ENCODE measurements around the gene DMD.

DMD gene

DNA sequence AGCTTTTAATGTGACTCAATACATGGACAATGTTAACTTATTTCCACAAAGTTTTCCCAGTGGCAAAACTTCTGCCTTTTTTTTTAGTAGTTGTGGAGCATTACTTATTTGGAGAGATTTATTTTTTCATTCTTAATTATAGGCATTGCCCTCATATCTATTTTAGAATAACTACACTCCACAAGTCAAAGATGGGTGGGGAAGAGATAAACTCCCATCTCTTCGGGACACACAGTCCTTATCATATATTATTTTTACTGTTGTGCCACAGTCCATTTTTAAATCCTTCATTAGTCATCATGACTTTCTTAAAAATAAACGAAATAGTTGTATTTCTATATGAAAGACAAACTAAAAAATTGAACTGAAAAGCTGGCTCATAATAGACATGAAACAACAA, 1.2 kb downstream of the DMD start:
- DNase-seq (no peak), ATAC-seq (ENCODE audit: insufficient read depth, low read depth) (no peak)
- Histone ChIP-seq H3K4me3 (ENCODE audit: low read depth in 1 of 2, low read length in 2 of 2) (no peak overlapping the region), H3K4me2 (ENCODE audit: insufficient read depth, low read length) (no peak overlapping the region), H3K4me1 (ENCODE audit: insufficient read depth, low read length) (no peaks in the 10 kb centered on the region), H3K79me2 (ENCODE audit: insufficient read depth, low read length) (no peaks in the 10 kb centered on the region), H3K27ac (ENCODE audit: low read length) (no peak overlapping the region), H3K36me3 (ENCODE audit: insufficient read depth, low read length) (no peaks in the 10 kb centered on the region), H3K9ac (ENCODE audit: low read depth, low read length) (no peak overlapping the region), H4K20me1 (ENCODE audit: insufficient read depth, low read length) (no peaks in the 10 kb centered on the region), H2AFZ (ENCODE audit: low read depth, low read length) (no peak overlapping the region), H3K9me3 (ENCODE audit: insufficient read depth, low read length, severe bottlenecking) (no peaks in the 10 kb centered on the region), H3K27me3 (ENCODE audit: insufficient read depth, low read length, poor library complexity) (no peaks in the 10 kb centered on the region)
- no peak for TF ChIP-seq EZH2 (IDR thresholded peaks at IDR 0.05; ENCODE audit: borderline replicate concordance, low read depth, low read length, severe bottlenecking)
- TF ChIP-seq, protein P1, sequence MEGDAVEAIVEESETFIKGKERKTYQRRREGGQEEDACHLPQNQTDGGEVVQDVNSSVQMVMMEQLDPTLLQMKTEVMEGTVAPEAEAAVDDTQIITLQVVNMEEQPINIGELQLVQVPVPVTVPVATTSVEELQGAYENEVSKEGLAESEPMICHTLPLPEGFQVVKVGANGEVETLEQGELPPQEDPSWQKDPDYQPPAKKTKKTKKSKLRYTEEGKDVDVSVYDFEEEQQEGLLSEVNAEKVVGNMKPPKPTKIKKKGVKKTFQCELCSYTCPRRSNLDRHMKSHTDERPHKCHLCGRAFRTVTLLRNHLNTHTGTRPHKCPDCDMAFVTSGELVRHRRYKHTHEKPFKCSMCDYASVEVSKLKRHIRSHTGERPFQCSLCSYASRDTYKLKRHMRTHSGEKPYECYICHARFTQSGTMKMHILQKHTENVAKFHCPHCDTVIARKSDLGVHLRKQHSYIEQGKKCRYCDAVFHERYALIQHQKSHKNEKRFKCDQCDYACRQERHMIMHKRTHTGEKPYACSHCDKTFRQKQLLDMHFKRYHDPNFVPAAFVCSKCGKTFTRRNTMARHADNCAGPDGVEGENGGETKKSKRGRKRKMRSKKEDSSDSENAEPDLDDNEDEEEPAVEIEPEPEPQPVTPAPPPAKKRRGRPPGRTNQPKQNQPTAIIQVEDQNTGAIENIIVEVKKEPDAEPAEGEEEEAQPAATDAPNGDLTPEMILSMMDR (IDR thresholded peaks at IDR 0.05; ENCODE audit: borderline replicate concordance, extremely low read depth, low read length, poor library complexity, severe bottlenecking) = no peak

DNA sequence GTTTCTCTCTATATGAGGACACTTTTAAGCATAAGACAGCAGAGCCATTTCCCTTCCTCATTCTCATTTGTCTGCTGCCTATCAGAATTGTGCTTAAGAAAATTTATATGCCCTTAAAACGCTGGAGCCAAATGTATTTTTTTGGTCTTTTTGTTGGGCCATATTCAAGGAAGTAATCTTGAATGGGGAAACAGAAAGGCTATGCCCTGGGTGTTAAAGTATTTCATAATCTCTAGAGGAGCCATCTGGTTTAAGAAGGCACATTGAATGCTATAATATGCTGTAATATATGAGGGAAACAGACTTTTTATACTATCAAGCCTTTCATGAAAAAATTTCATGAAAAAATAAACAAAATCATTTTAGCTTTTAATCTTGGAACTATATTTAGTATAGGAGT, 4.3 kb downstream of the DMD start:
- no peak for DNase-seq
- Histone ChIP-seq H3K27me3 (ENCODE audit: insufficient read depth, low read length, poor library complexity) (no peaks in the 10 kb centered on the region), H2AFZ (ENCODE audit: low read depth, low read length) (no peak overlapping the region), H4K20me1 (ENCODE audit: insufficient read depth, low read length) (no peaks in the 10 kb centered on the region), H3K36me3 (ENCODE audit: insufficient read depth, low read length) (no peaks in the 10 kb centered on the region), H3K9me3 (ENCODE audit: insufficient read depth, low read length, severe bottlenecking) (no peaks in the 10 kb centered on the region), H3K9ac (ENCODE audit: low read depth, low read length) (no peak overlapping the region), H3K27ac (ENCODE audit: low read length) (no peak overlapping the region), H3K4me1 (ENCODE audit: insufficient read depth, low read length) (no peaks in the 10 kb centered on the region), H3K79me2 (ENCODE audit: insufficient read depth, low read length) (no peaks in the 10 kb centered on the region), H3K4me3 (ENCODE audit: low read depth in 1 of 2, low read length in 2 of 2) (no peak overlapping the region), H3K4me2 (ENCODE audit: insufficient read depth, low read length) (no peak overlapping the region)
- TF ChIP-seq, protein P1 (IDR thresholded peaks at IDR 0.05; ENCODE audit: borderline replicate concordance, extremely low read depth, low read length, poor library complexity, severe bottlenecking) = no peak
- TF ChIP-seq EZH2 (IDR thresholded peaks at IDR 0.05; ENCODE audit: borderline replicate concordance, low read depth, low read length, severe bottlenecking) = no peak
- ATAC-seq (ENCODE audit: insufficient read depth, low read depth) = no peak

DNA sequence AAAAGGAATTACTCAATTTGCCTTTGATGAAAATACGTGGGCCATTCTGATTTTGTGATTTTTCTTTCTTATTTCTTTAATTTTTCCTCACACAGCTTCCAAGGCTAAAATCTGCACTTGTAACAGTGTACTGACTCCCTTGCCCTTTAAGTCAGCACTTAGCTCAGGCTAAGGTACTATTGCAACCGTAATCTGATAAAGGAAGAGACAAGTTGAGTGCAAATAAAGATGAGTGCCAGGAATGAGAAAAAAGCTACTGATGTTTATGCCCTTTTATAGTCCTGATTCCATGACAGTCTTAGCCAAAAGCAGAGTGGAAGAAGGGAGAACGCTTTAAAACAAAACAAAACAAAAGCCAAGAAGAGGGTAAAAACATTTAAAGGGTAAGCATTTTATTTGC, 6.0 kb downstream of the DMD start:
- Histone ChIP-seq H4K20me1 (ENCODE audit: insufficient read depth, low read length) (no peaks in the 10 kb centered on the region), H3K79me2 (ENCODE audit: insufficient read depth, low read length) (no peaks in the 10 kb centered on the region), H3K9ac (ENCODE audit: low read depth, low read length) (no peak overlapping the region), H3K4me3 (ENCODE audit: low read depth in 1 of 2, low read length in 2 of 2) (no peak overlapping the region), H3K27ac (ENCODE audit: low read length) (no peak overlapping the region), H3K36me3 (ENCODE audit: insufficient read depth, low read length) (no peaks in the 10 kb centered on the region), H2AFZ (ENCODE audit: low read depth, low read length) (no peak overlapping the region), H3K4me2 (ENCODE audit: insufficient read depth, low read length) (no peak overlapping the region), H3K4me1 (ENCODE audit: insufficient read depth, low read length) (no peaks in the 10 kb centered on the region), H3K27me3 (ENCODE audit: insufficient read depth, low read length, poor library complexity) (no peaks in the 10 kb centered on the region), H3K9me3 (ENCODE audit: insufficient read depth, low read length, severe bottlenecking) (no peaks in the 10 kb centered on the region)
- ATAC-seq (ENCODE audit: insufficient read depth, low read depth) (no peak), DNase-seq (no peak)
- no peak for TF ChIP-seq EZH2 (IDR thresholded peaks at IDR 0.05; ENCODE audit: borderline replicate concordance, low read depth, low read length, severe bottlenecking)
- TF ChIP-seq, protein P1 (IDR thresholded peaks at IDR 0.05; ENCODE audit: borderline replicate concordance, extremely low read depth, low read length, poor library complexity, severe bottlenecking) = no peak

DNA sequence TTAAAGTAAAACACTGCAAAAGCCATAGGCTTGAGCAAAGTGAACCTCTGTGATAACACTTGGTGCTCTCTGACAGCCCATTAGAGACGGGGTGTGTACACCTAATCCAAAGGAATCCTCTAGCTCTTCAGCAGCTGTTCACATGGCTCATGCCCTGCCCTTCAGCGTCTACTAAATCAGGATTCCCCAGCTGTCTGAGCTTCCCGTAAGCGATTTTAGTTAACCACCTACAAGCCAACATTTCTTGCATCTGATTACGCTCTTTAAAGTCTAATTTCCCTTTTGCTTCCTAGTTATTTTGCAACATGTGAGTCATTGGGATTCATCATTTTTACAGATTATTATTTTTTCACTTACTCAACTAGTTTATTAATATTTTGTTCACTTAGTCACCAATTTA, 6.5 kb downstream of the DMD start:
- Histone ChIP-seq H4K20me1 (ENCODE audit: insufficient read depth, low read length) (no peaks in the 10 kb centered on the region), H3K9me3 (ENCODE audit: insufficient read depth, low read length, severe bottlenecking) (no peaks in the 10 kb centered on the region), H3K36me3 (ENCODE audit: insufficient read depth, low read length) (no peaks in the 10 kb centered on the region), H3K4me1 (ENCODE audit: insufficient read depth, low read length) (no peaks in the 10 kb centered on the region), H3K4me2 (ENCODE audit: insufficient read depth, low read length) (no peak overlapping the region), H2AFZ (ENCODE audit: low read depth, low read length) (no peak overlapping the region), H3K9ac (ENCODE audit: low read depth, low read length) (no peak overlapping the region), H3K27ac (ENCODE audit: low read length) (no peak overlapping the region), H3K27me3 (ENCODE audit: insufficient read depth, low read length, poor library complexity) (no peaks in the 10 kb centered on the region), H3K4me3 (ENCODE audit: low read depth in 1 of 2, low read length in 2 of 2) (no peak overlapping the region), H3K79me2 (ENCODE audit: insufficient read depth, low read length) (no peaks in the 10 kb centered on the region)
- no peak for DNase-seq
- ATAC-seq (ENCODE audit: insufficient read depth, low read depth) = no peak
- TF ChIP-seq, protein P1 (IDR thresholded peaks at IDR 0.05; ENCODE audit: borderline replicate concordance, extremely low read depth, low read length, poor library complexity, severe bottlenecking) = no peak
- no peak for TF ChIP-seq EZH2 (IDR thresholded peaks at IDR 0.05; ENCODE audit: borderline replicate concordance, low read depth, low read length, severe bottlenecking)

Data from DND-41 (cell line).